ENCODE results near the gene LDB3. TPM values are rescaled to one million over a fixed set of nuclear protein-coding genes. Genes with fewer than 3 reads are reported as not detected.

LDB3 gene
- total RNA-seq, 1 experiment from 2014 or later = 0.20 TPM

DNA sequence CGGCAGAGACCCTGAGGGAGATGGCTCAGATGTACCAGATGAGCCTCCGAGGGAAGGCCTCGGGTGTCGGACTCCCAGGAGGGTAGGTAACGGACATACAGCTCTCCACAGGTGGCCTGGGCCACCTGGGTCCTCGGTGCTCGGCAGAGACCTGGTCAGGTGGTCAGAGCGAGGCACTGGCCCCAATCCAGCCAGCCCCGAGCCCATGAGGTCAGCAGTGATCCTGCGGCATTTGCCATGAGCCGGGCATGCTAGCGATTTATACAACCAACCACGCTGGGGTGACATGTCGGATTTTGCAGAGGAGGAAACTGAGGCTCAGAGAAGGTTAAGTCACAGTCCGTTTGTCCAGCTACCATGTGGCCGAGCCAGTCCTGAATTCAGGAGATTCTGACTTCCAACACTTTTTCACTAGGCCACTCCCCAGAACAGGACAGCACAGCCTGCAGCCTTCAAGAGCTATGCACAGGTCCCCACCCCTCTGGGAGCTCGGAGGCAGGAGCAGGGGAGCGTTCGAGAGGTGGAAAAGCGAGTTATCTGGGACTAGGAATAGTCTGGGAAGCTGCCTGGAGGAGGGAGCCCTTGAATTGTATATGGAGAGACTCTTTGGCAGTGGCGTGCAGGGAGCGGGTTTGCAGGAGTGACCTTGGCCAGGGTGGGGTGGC, 13.5 kb downstream of the LDB3 start:
- no peaks in the 10 kb centered on the region for H3K27me3 ChIP-seq (ENCODE audit: insufficient read depth, low read length)
- H3K79me2 ChIP-seq (ENCODE audit: insufficient read depth, low read length) = no peaks in the 10 kb centered on the region
- intact Hi-C loops (cut with micrococcal nuclease) = loop anchor here (5.0 kb wide), 2 partner anchors 160 to 285 kb away; partner anchors contain the start of gene WAPL
- no peak overlapping the region for H3K9ac ChIP-seq (ENCODE audit: low read length)
- POLR2A ChIA-PET = no interaction called here
- H3K4me2 ChIP-seq (ENCODE audit: low read length) = no peak overlapping the region
- ATAC-seq = no peak
- H4K20me1 ChIP-seq (ENCODE audit: insufficient read depth) = no peaks in the 10 kb centered on the region
- no peaks in the 10 kb centered on the region for H3K36me3 ChIP-seq (ENCODE audit: control insufficient read depth in 1 of 2, insufficient read depth in 2 of 2, low read length in 2 of 2)
- no peak overlapping the region for H2AFZ ChIP-seq (ENCODE audit: low read depth, low read length, poor library complexity, severe bottlenecking)
- DNase-seq (ENCODE audit: low read depth, low spot score) = no peak
- CTCF ChIA-PET = interaction anchor here (1.3 kb wide), 2 partner anchors 89 to 96 kb away, joined by 3 read pairs; no protein-coding TSS in a partner anchor
- no peaks in the 10 kb centered on the region for H3K9me2 ChIP-seq (ENCODE audit: insufficient read depth)
- TF ChIP-seq, protein P1, sequence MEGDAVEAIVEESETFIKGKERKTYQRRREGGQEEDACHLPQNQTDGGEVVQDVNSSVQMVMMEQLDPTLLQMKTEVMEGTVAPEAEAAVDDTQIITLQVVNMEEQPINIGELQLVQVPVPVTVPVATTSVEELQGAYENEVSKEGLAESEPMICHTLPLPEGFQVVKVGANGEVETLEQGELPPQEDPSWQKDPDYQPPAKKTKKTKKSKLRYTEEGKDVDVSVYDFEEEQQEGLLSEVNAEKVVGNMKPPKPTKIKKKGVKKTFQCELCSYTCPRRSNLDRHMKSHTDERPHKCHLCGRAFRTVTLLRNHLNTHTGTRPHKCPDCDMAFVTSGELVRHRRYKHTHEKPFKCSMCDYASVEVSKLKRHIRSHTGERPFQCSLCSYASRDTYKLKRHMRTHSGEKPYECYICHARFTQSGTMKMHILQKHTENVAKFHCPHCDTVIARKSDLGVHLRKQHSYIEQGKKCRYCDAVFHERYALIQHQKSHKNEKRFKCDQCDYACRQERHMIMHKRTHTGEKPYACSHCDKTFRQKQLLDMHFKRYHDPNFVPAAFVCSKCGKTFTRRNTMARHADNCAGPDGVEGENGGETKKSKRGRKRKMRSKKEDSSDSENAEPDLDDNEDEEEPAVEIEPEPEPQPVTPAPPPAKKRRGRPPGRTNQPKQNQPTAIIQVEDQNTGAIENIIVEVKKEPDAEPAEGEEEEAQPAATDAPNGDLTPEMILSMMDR (IDR thresholded peaks at IDR 0.05 in 2 of 3, conservative IDR thresholded peaks at IDR 0.05 in 1 of 3; ENCODE audit: borderline replicate concordance in 1 of 3, insufficient read depth in 1 of 3, low read depth in 2 of 3, low read length in 2 of 3) = no peak
- no peak for TF ChIP-seq TCF7L2 (IDR thresholded peaks at IDR 0.05; ENCODE audit: borderline replicate concordance, extremely low read depth, insufficient read depth, insufficient read length)
- TF ChIP-seq, protein P2, sequence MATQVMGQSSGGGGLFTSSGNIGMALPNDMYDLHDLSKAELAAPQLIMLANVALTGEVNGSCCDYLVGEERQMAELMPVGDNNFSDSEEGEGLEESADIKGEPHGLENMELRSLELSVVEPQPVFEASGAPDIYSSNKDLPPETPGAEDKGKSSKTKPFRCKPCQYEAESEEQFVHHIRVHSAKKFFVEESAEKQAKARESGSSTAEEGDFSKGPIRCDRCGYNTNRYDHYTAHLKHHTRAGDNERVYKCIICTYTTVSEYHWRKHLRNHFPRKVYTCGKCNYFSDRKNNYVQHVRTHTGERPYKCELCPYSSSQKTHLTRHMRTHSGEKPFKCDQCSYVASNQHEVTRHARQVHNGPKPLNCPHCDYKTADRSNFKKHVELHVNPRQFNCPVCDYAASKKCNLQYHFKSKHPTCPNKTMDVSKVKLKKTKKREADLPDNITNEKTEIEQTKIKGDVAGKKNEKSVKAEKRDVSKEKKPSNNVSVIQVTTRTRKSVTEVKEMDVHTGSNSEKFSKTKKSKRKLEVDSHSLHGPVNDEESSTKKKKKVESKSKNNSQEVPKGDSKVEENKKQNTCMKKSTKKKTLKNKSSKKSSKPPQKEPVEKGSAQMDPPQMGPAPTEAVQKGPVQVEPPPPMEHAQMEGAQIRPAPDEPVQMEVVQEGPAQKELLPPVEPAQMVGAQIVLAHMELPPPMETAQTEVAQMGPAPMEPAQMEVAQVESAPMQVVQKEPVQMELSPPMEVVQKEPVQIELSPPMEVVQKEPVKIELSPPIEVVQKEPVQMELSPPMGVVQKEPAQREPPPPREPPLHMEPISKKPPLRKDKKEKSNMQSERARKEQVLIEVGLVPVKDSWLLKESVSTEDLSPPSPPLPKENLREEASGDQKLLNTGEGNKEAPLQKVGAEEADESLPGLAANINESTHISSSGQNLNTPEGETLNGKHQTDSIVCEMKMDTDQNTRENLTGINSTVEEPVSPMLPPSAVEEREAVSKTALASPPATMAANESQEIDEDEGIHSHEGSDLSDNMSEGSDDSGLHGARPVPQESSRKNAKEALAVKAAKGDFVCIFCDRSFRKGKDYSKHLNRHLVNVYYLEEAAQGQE (IDR thresholded peaks at IDR 0.05; ENCODE audit: low read depth) = no peak
- TF ChIP-seq POLR2AphosphoS5 (IDR thresholded peaks at IDR 0.05; ENCODE audit: low read depth, low read length) = no peak
- TF ChIP-seq, protein P3, sequence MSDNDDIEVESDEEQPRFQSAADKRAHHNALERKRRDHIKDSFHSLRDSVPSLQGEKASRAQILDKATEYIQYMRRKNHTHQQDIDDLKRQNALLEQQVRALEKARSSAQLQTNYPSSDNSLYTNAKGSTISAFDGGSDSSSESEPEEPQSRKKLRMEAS (IDR thresholded peaks at IDR 0.05) = no peak
- H3K27ac ChIP-seq (ENCODE audit: low read depth, low read length) = no peak overlapping the region
- BruUV-seq (replicated peaks) = no TSS peak
- no peaks in the 10 kb centered on the region for H3K4me1 ChIP-seq (ENCODE audit: control insufficient read depth in 1 of 2, insufficient read depth in 2 of 2, low read length in 2 of 2)
- RAD21 ChIA-PET (ENCODE audit: low non-redundant PET in 1 of 2, low total read pairs in 2 of 2, uncharacterized antibody in 2 of 2, unreplicated experiment in 2 of 2) = no interaction called here
- H3K9me3 ChIP-seq (ENCODE audit: control insufficient read depth in 1 of 2, insufficient read depth in 1 of 2, low read depth in 1 of 2, low read length in 2 of 2) = no peaks in the 10 kb centered on the region
- no peak overlapping the region for H3K4me3 ChIP-seq (replicated peaks in 1 of 2; ENCODE audit: low read depth in 1 of 2, low read length in 2 of 2)

All from HCT116 (cell line).